ENCODE data around the gene DPYSL5. TPM values are rescaled to one million over a fixed set of nuclear protein-coding genes. Genes with fewer than 3 reads are reported as not detected.

DPYSL5 gene
- total and polyA plus RNA-seq, 4 donors, result not detected

DNA sequence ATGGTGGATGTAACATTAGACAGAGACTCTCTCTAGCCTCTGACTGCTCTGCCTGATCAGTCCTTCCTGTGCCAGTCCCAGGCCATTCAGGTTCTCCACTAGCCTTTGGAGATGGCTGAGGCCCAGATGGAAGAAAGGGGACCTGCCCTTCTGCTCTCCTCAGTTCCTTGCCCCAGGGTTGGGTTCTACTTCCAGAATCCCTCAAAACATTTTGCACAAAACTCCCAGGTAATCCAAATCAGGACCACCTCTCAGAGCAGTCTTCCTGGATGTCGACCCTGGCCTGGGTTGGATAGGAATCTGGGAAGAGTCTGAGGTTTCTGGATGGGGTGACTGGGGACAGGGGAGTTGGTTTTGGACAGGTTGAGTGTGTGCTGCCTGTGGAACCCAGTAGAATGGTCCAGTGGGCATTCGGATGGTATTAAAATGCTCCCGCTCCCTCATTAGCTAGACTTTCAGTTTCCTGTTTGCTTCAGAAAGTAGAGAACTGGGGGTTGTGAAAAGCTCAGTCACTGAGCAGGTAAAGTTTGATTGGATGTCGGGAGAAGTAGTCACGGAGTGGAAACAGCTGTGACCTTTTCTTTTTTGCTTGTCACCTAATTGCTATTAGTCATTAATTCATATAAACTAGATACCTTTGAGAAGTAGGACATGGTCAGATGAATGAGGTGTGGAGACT lies 37.9 kb downstream of the DPYSL5 start:
- no peaks in the 10 kb centered on the region for H3K36me3 ChIP-seq (ENCODE audit: control insufficient read depth in 4 of 4, insufficient read depth in 3 of 4, low read depth in 1 of 4, low read length in 3 of 4)
- no peaks in the 10 kb centered on the region for H3K27me3 ChIP-seq (ENCODE audit: control insufficient read depth in 4 of 4, insufficient read depth in 4 of 4, low read length in 3 of 4)
- no peak for TF ChIP-seq RXRA (IDR thresholded peaks at IDR 0.05)
- TF ChIP-seq NR2F2 (IDR thresholded peaks at IDR 0.05), result no peak
- no peak for TF ChIP-seq RAD21 (IDR thresholded peaks at IDR 0.05)
- TF ChIP-seq GABPA (IDR thresholded peaks at IDR 0.05 in 1 of 2, conservative IDR thresholded peaks at IDR 0.05 in 1 of 2), result no peak
- TF ChIP-seq FOXA2 (IDR thresholded peaks at IDR 0.05), result no peak
- TF ChIP-seq TAF1 (conservative IDR thresholded peaks at IDR 0.05), result no peak
- TF ChIP-seq, protein P1, sequence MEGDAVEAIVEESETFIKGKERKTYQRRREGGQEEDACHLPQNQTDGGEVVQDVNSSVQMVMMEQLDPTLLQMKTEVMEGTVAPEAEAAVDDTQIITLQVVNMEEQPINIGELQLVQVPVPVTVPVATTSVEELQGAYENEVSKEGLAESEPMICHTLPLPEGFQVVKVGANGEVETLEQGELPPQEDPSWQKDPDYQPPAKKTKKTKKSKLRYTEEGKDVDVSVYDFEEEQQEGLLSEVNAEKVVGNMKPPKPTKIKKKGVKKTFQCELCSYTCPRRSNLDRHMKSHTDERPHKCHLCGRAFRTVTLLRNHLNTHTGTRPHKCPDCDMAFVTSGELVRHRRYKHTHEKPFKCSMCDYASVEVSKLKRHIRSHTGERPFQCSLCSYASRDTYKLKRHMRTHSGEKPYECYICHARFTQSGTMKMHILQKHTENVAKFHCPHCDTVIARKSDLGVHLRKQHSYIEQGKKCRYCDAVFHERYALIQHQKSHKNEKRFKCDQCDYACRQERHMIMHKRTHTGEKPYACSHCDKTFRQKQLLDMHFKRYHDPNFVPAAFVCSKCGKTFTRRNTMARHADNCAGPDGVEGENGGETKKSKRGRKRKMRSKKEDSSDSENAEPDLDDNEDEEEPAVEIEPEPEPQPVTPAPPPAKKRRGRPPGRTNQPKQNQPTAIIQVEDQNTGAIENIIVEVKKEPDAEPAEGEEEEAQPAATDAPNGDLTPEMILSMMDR (IDR thresholded peaks at IDR 0.05; ENCODE audit: low read depth, low read length, missing input control), result no peak
- no peak for TF ChIP-seq FOXA1 (IDR thresholded peaks at IDR 0.05)
- TF ChIP-seq ATF3 (IDR thresholded peaks at IDR 0.05), result no peak
- no peak for TF ChIP-seq MAX (IDR thresholded peaks at IDR 0.05)
- TF ChIP-seq HNF4G (IDR thresholded peaks at IDR 0.05), result no peak
- no peak for TF ChIP-seq SP1 (IDR thresholded peaks at IDR 0.05)
- TF ChIP-seq, protein P2, sequence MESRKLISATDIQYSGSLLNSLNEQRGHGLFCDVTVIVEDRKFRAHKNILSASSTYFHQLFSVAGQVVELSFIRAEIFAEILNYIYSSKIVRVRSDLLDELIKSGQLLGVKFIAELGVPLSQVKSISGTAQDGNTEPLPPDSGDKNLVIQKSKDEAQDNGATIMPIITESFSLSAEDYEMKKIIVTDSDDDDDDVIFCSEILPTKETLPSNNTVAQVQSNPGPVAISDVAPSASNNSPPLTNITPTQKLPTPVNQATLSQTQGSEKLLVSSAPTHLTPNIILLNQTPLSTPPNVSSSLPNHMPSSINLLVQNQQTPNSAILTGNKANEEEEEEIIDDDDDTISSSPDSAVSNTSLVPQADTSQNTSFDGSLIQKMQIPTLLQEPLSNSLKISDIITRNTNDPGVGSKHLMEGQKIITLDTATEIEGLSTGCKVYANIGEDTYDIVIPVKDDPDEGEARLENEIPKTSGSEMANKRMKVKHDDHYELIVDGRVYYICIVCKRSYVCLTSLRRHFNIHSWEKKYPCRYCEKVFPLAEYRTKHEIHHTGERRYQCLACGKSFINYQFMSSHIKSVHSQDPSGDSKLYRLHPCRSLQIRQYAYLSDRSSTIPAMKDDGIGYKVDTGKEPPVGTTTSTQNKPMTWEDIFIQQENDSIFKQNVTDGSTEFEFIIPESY (IDR thresholded peaks at IDR 0.05), result no peak
- TF ChIP-seq REST (IDR thresholded peaks at IDR 0.05), result no peak
- no peak for TF ChIP-seq HNF4A (conservative IDR thresholded peaks at IDR 0.05)
- no peaks in the 10 kb centered on the region for H3K9me3 ChIP-seq (ENCODE audit: control insufficient read depth in 4 of 4, low read length in 3 of 4)
- no peak overlapping the region for H3K9ac ChIP-seq (ENCODE audit: low read depth in 1 of 2, low read length in 2 of 2)
- H3K4me1 ChIP-seq (ENCODE audit: control insufficient read depth in 4 of 4, insufficient read depth in 4 of 4, low read length in 3 of 4), result no peaks in the 10 kb centered on the region
- no peak overlapping the region for H3K4me3 ChIP-seq (ENCODE audit: low read depth in 1 of 3, low read length in 3 of 3)
- H3K27ac ChIP-seq (ENCODE audit: low read depth in 1 of 2, low read length in 2 of 2), result no peak overlapping the region
- 92% methylated on average over 5 of the region's 5 CpGs for WGBS
- DNase-seq (ENCODE audit: low spot score), result no peak

DNA sequence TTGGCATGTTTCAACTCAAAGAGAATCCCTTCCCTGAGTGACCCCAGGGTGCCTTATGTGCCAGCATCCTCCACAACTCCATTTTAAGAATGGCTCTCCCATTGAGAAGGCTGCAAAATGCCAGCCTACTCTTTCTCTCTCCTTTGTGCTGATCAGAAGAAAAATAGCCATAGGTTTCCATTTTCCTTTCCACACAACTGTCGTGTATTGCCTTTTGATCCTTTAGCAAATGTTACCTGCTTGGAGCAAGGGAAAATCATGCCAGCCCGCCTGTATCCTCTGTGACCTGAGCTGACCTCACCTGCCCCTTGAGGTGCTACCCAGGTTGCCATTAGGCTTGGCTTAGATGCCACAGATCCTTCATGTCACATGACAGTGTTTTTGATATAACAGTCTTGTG lies 38.8 kb downstream of the DPYSL5 start:
- no peaks in the 10 kb centered on the region for H3K36me3 ChIP-seq (ENCODE audit: control insufficient read depth in 4 of 4, insufficient read depth in 3 of 4, low read depth in 1 of 4, low read length in 3 of 4)
- no peak overlapping the region for H3K9ac ChIP-seq (ENCODE audit: low read depth in 1 of 2, low read length in 2 of 2)

More for the DNA sequence above, 38.8 kb downstream of the DPYSL5 start:
- DNase-seq (ENCODE audit: low spot score), result no peak
- H3K4me1 ChIP-seq (ENCODE audit: control insufficient read depth in 4 of 4, insufficient read depth in 4 of 4, low read length in 3 of 4), result no peaks in the 10 kb centered on the region
- 78% methylated on average over 2 of the region's 2 CpGs for WGBS
- no peak for TF ChIP-seq TAF1 (conservative IDR thresholded peaks at IDR 0.05)
- TF ChIP-seq HNF4A (conservative IDR thresholded peaks at IDR 0.05), result no peak
- no peak for TF ChIP-seq RAD21 (IDR thresholded peaks at IDR 0.05)
- H3K4me3 ChIP-seq (ENCODE audit: low read depth in 1 of 3, low read length in 3 of 3), result no peak overlapping the region
- no peak overlapping the region for H3K27ac ChIP-seq (ENCODE audit: low read depth in 1 of 2, low read length in 2 of 2)
- H3K27me3 ChIP-seq (ENCODE audit: control insufficient read depth in 4 of 4, insufficient read depth in 4 of 4, low read length in 3 of 4), result no peaks in the 10 kb centered on the region
- H3K9me3 ChIP-seq (ENCODE audit: control insufficient read depth in 4 of 4, low read length in 3 of 4), result no peaks in the 10 kb centered on the region

All from liver (tissue), 9 donors.